Activated CD4-positive, alpha-beta T cell treated with anti-CD3 and anti-CD28 coated beads, Interleukin-2, amount 10 ng/mL, durations not matched to agents 7 days and 5 days (primary cell): ENCODE measurements around the gene PLGRKT. TPM values are rescaled to one million over a fixed set of nuclear protein-coding genes. Genes with fewer than 3 reads are reported as not detected.
A peak's percentile ranks its signal among the peaks of the same experiment; 100 is the strongest.
"Not testable (repeated sequence)": the region's sequence is repeated elsewhere in the genome, so short reads cannot be mapped to it uniquely, and the experiment has no call there.

Experiments used
- CTCF ChIA-PET: fragments of 350-600 bp; sonication (Branson Sonifier 250); formaldehyde crosslinking; loops from one replicate; lab custom pipeline; 2021; ENCODE audit warnings: antibody characterized with exemption; lab: Charles Lee
- POLR2A ChIA-PET: fragments of 350-600 bp; sonication (Branson Sonifier 250); formaldehyde crosslinking; loops from one replicate; lab custom pipeline; 2021; ENCODE audit warnings: antibody characterized with exemption; lab: Charles Lee
- DNase-seq: peaks from one replicate; pipeline ENCODE4 v3.0.0-alpha.2; 2020
- H3K27ac Mint-ChIP-seq: one replicate; pipeline ENCODE4 v1.8.0; 2021; ENCODE audit warnings: mild to moderate bottlenecking, moderate library complexity, mixed read lengths
- H3K27me3 Mint-ChIP-seq: one replicate; pipeline ENCODE4 v1.8.0; 2021; ENCODE audit warnings: mixed read lengths
- H3K36me3 Mint-ChIP-seq: one replicate; pipeline ENCODE4 v1.8.0; 2021; ENCODE audit warnings: low read depth, mixed read lengths
- H3K4me1 Mint-ChIP-seq: one replicate; pipeline ENCODE4 v1.8.0; 2021; ENCODE audit warnings: mixed read lengths
- H3K4me3 Mint-ChIP-seq: one replicate; pipeline ENCODE4 v1.8.0; 2021; ENCODE audit warnings: mild to moderate bottlenecking, moderate library complexity, mixed read lengths
- H3K9me3 Mint-ChIP-seq: one replicate; pipeline ENCODE4 v1.8.0; 2021; ENCODE audit warnings: mixed read lengths
- total RNA-seq, 2 experiments: library from RNA; stranded (reverse); gene quantifications; one replicate each; pipeline ENCODE4 v1.2.3, GENCODE V29; 2021

Gene PLGRKT
- total RNA-seq, 2 experiments from 2014 or later: 35.0 to 35.7 TPM

GRCh38 chr9:5355226-5355625, 82.5 kb downstream of the PLGRKT start:
- peaks cover 20% of the 10 kb centered on the region for H3K9me3 Mint-ChIP-seq
- H3K27me3 Mint-ChIP-seq: no peaks in the 10 kb centered on the region
- ChIA-PET POLR2A (no interaction called here), CTCF (no interaction called here)
- H3K4me1 Mint-ChIP-seq: peaks cover 35% of the 10 kb centered on the region
- no peak overlapping the region for H3K27ac Mint-ChIP-seq
- DNase-seq: no peak
- no peak overlapping the region for H3K4me3 Mint-ChIP-seq
- peaks cover 38% of the 10 kb centered on the region for H3K36me3 Mint-ChIP-seq

GRCh38 chr9:5354184-5354583, 83.5 kb downstream of the PLGRKT start:
- no peak for DNase-seq
- Mint-ChIP-seq H3K9me3 (peaks cover 26% of the 10 kb centered on the region), H3K36me3 (peaks cover 40% of the 10 kb centered on the region), H3K4me1 (peaks cover 39% of the 10 kb centered on the region), H3K4me3 (no peak overlapping the region), H3K27ac (no peak overlapping the region), H3K27me3 (no peaks in the 10 kb centered on the region)
- POLR2A ChIA-PET: no interaction called here
- CTCF ChIA-PET: interaction anchor here (1.0 kb wide), 1 partner anchor 29 kb away, joined by 3 read pairs; no protein-coding TSS in a partner anchor

GRCh38 chr9:5352637-5353248, 85.0 kb downstream of the PLGRKT start:
- ChIA-PET CTCF (interaction anchor here (0.5 to 1.5 kb wide), 5 partner anchors 8 to 210 kb away, joined by 3 read pairs; no protein-coding TSS in a partner anchor), POLR2A (interaction anchor here (0.7 kb wide), 1 partner anchor 611 kb away, joined by 3 read pairs; no protein-coding TSS in a partner anchor)
- Mint-ChIP-seq H3K27ac (peak overlapping the region; percentile 83), H3K4me1 (peaks cover 39% of the 10 kb centered on the region), H3K4me3 (peak overlapping the region; percentile 33), H3K9me3 (peaks cover 30% of the 10 kb centered on the region), H3K36me3 (peaks cover 43% of the 10 kb centered on the region), H3K27me3 (no peaks in the 10 kb centered on the region)
- peak; percentile 49 for DNase-seq

- H3K27me3 Mint-ChIP-seq, H3K36me3 Mint-ChIP-seq, DNase-seq, POLR2A ChIA-PET, H3K9me3 Mint-ChIP-seq: not testable (repeated sequence)
- CTCF ChIA-PET: interaction anchor here (1.0 kb wide), 1 partner anchor 11 kb away, joined by 3 read pairs; no protein-coding TSS in a partner anchor
- Mint-ChIP-seq H3K4me3 (peak within 1 kb of the TSS; percentile 25), H3K27ac (peak within 1 kb of the TSS; percentile 50), H3K4me1 (peaks cover 31% of the 10 kb centered on the region)
Observed at GRCh38 chr9:5338992-5339981, 98.4 kb downstream of the PLGRKT start, which contains the start of gene RLN1. Gene RLN1 (minus strand): TSS chr9:5339876. CDS start chr9:5339746, 130 bp downstream.

- ChIA-PET CTCF (no interaction called here), POLR2A (no interaction called here)
- DNase-seq: peak; percentile 54
- no peaks in the 10 kb centered on the region for H3K27me3 Mint-ChIP-seq
- H3K27ac Mint-ChIP-seq: peak overlapping the region; percentile 85
- H3K9me3 Mint-ChIP-seq: no peaks in the 10 kb centered on the region
- H3K4me1 Mint-ChIP-seq: peaks cover 38% of the 10 kb centered on the region
- peak overlapping the region; percentile 63 for H3K4me3 Mint-ChIP-seq
- H3K36me3 Mint-ChIP-seq: peaks cover 26% of the 10 kb centered on the region
Observed at GRCh38 chr9:5336688-5337087, 101.0 kb downstream of the PLGRKT start.

- POLR2A ChIA-PET: not testable (repeated sequence)
Observed at GRCh38 chr9:5331276-5331675, 106.4 kb downstream of the PLGRKT start.

GRCh38 chr9:5326893-5327548, 110.7 kb downstream of the PLGRKT start:
- no peak overlapping the region for H3K4me3 Mint-ChIP-seq
- no peaks in the 10 kb centered on the region for H3K27me3 Mint-ChIP-seq
- peaks cover 31% of the 10 kb centered on the region for H3K36me3 Mint-ChIP-seq
- H3K9me3 Mint-ChIP-seq: peaks cover 3% of the 10 kb centered on the region
- H3K4me1 Mint-ChIP-seq: peaks cover 12% of the 10 kb centered on the region
- DNase-seq: peak; percentile 17
- H3K27ac Mint-ChIP-seq: no peak overlapping the region
- POLR2A ChIA-PET: no interaction called here
- CTCF ChIA-PET: interaction anchor here (1.0 to 1.1 kb wide), 3 partner anchors 16 to 337 kb away, joined by 3 to 4 read pairs (median 3); partner anchors contain the start of gene PDCD1LG2

More at GRCh38 chr9:5331276-5331675, 106.4 kb downstream of the PLGRKT start:
- CTCF ChIA-PET, H3K4me3 Mint-ChIP-seq, H3K27me3 Mint-ChIP-seq, H3K9me3 Mint-ChIP-seq, DNase-seq, H3K27ac Mint-ChIP-seq: not testable (repeated sequence)
- H3K36me3 Mint-ChIP-seq: peaks cover 56% of the 10 kb centered on the region
- peaks cover 25% of the 10 kb centered on the region for H3K4me1 Mint-ChIP-seq

GRCh38 chr9:5326187-5326586, 111.5 kb downstream of the PLGRKT start:
- ChIA-PET POLR2A (no interaction called here), CTCF (interaction anchor here (1.0 kb wide), 1 partner anchor 17 kb away, joined by 3 read pairs; no protein-coding TSS in a partner anchor)
- no peaks in the 10 kb centered on the region for H3K27me3 Mint-ChIP-seq
- peaks cover 27% of the 10 kb centered on the region for H3K36me3 Mint-ChIP-seq
- no peak overlapping the region for H3K27ac Mint-ChIP-seq
- H3K4me3 Mint-ChIP-seq: no peak overlapping the region
- peaks cover 14% of the 10 kb centered on the region for H3K4me1 Mint-ChIP-seq
- peaks cover 3% of the 10 kb centered on the region for H3K9me3 Mint-ChIP-seq
- DNase-seq: no peak

- H3K4me3 Mint-ChIP-seq, DNase-seq, POLR2A ChIA-PET, H3K27me3 Mint-ChIP-seq, H3K36me3 Mint-ChIP-seq, H3K9me3 Mint-ChIP-seq, H3K27ac Mint-ChIP-seq: not testable (repeated sequence)
- peaks cover 11% of the 10 kb centered on the region for H3K4me1 Mint-ChIP-seq
- CTCF ChIA-PET: interaction anchor here (1.3 kb wide), 1 partner anchor 528 kb away, joined by 3 read pairs; no protein-coding TSS in a partner anchor
Observed at GRCh38 chr9:5321601-5322000, 116.1 kb downstream of the PLGRKT start.

GRCh38 chr9:5321058-5321457, 116.7 kb downstream of the PLGRKT start:
- no peak for DNase-seq
- no peaks in the 10 kb centered on the region for H3K27me3 Mint-ChIP-seq
- ChIA-PET CTCF (interaction anchor here (1.3 kb wide), 1 partner anchor 528 kb away, joined by 3 read pairs; no protein-coding TSS in a partner anchor), POLR2A (no interaction called here)
- peaks cover 11% of the 10 kb centered on the region for H3K36me3 Mint-ChIP-seq
- peaks cover 7% of the 10 kb centered on the region for H3K9me3 Mint-ChIP-seq
- peaks cover 6% of the 10 kb centered on the region for H3K4me1 Mint-ChIP-seq
- no peak overlapping the region for H3K27ac Mint-ChIP-seq
- no peak overlapping the region for H3K4me3 Mint-ChIP-seq

GRCh38 chr9:5316406-5316805, 121.3 kb downstream of the PLGRKT start:
- H3K27ac Mint-ChIP-seq, H3K27me3 Mint-ChIP-seq, H3K4me3 Mint-ChIP-seq, CTCF ChIA-PET, POLR2A ChIA-PET, DNase-seq, H3K4me1 Mint-ChIP-seq: not testable (repeated sequence)
- H3K36me3 Mint-ChIP-seq: peaks cover 25% of the 10 kb centered on the region
- H3K9me3 Mint-ChIP-seq: peaks cover 23% of the 10 kb centered on the region
